Peyer's patch (tissue), 4 donors: Measurements from ENCODE around the gene HIVEP2.

Experiments used
- POLR2A ChIP-seq, 2 donors: fragments of 450-650 bp; IDR thresholded peaks; one replicate each; pipeline ENCODE4 v1.5.1; 2017; ENCODE audit warnings: antibody characterized with exemption in 2 of 2, mild to moderate bottlenecking in 2 of 2, moderate library complexity in 2 of 2
- TF ChIP-seq, protein P1 (sequence below), 6 experiments: fragments of 450-650 bp in 4 of 6; fragments of 200-600 bp in 2 of 6; sonication (generic) in 1 of 6; IDR thresholded peaks; one replicate each; pipeline ENCODE4 v1.5.1; 2017 to 2019; ENCODE audit warnings: antibody characterized with exemption in 6 of 6, mild to moderate bottlenecking in 3 of 6, moderate library complexity in 1 of 6

DNA sequence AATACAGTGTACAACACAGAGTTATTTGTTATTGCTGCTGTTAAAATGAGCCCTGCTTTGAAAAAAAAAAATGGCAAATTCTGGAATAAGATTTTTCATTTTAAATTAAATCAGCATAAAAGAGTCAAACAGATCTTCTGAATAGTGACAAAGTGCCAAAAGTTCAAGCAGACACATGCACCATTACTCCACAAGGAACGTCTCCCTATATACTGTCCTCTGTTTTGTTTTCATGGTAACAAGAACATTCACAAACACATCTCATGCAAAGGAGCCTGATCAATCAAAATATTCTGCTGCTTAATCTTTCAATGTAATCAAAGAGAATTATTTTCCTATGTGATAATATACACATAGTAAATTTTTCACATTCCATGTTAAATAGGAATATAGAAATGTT, 2.7 kb downstream of the HIVEP2 start:
- TF ChIP-seq, protein P1, sequence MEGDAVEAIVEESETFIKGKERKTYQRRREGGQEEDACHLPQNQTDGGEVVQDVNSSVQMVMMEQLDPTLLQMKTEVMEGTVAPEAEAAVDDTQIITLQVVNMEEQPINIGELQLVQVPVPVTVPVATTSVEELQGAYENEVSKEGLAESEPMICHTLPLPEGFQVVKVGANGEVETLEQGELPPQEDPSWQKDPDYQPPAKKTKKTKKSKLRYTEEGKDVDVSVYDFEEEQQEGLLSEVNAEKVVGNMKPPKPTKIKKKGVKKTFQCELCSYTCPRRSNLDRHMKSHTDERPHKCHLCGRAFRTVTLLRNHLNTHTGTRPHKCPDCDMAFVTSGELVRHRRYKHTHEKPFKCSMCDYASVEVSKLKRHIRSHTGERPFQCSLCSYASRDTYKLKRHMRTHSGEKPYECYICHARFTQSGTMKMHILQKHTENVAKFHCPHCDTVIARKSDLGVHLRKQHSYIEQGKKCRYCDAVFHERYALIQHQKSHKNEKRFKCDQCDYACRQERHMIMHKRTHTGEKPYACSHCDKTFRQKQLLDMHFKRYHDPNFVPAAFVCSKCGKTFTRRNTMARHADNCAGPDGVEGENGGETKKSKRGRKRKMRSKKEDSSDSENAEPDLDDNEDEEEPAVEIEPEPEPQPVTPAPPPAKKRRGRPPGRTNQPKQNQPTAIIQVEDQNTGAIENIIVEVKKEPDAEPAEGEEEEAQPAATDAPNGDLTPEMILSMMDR (IDR thresholded peaks at IDR 0.05), result no peak
- no peak for TF ChIP-seq POLR2A (IDR thresholded peaks at IDR 0.05)
